ENCODE measurements around the gene ABCD2. TPM values are rescaled to one million over a fixed set of nuclear protein-coding genes. Genes with fewer than 3 reads are reported as not detected.

ABCD2 gene
- total RNA-seq, 3 donors from 2014 or later (not counting 1 experiment from before 2014, with no cell fraction given), result 0.35 to 2.4 (median 0.75) TPM

DNA sequence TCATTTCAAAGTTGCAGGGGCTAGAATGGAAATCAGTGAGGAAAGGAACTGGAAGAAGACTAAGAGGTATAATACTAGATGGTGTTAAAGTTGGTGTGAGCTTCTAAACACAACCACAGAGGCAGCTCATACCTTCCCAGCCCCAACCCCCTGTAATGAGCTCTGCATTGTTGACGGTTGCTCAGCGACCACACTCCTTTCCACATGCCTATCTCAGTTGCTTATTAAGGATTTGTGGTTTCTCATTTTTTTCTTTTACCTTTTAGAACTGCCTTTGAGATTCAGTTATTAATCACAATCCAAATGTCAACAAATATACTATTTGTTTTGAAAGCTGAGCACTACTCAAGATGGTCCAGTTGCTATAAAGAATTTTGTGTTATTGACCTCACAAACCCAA lies 114.6 kb downstream of the ABCD2 start:
- H3K27ac Mint-ChIP-seq, result no peak overlapping the region
- Histone ChIP-seq H3K27ac (ENCODE audit: low read length) (no peak overlapping the region), H3K4me3 (ENCODE audit: low read length) (no peak overlapping the region), H3K4me1 (ENCODE audit: control insufficient read depth, insufficient read depth, low read length) (no peaks in the 10 kb centered on the region), H3K27me3 (ENCODE audit: control insufficient read depth, insufficient read depth, low read length) (no peaks in the 10 kb centered on the region), H3K36me3 (ENCODE audit: control insufficient read depth, insufficient read depth, low read length) (no peaks in the 10 kb centered on the region), H3K9me3 (ENCODE audit: control insufficient read depth, insufficient read depth, low read length) (no peaks in the 10 kb centered on the region)
- H3K27me3 Mint-ChIP-seq (ENCODE audit: low read depth in 2 of 2), result peaks cover 0 to 14% of the 10 kb centered on the region in 2 donors
- ATAC-seq (no peak), DNase-seq (no peak)
- no peaks in the 10 kb centered on the region for H3K4me1 Mint-ChIP-seq
- H3K4me3 Mint-ChIP-seq, result no peak overlapping the region
- no peaks in the 10 kb centered on the region for H3K36me3 Mint-ChIP-seq
- no peaks in the 10 kb centered on the region for H3K9me3 Mint-ChIP-seq
- intact Hi-C loops (cut with micrococcal nuclease), result no loop called here
- WGBS (ENCODE audit: insufficient coverage), result 90% methylated on average over 2 of the region's 2 CpGs
- TF ChIP-seq, protein P1, sequence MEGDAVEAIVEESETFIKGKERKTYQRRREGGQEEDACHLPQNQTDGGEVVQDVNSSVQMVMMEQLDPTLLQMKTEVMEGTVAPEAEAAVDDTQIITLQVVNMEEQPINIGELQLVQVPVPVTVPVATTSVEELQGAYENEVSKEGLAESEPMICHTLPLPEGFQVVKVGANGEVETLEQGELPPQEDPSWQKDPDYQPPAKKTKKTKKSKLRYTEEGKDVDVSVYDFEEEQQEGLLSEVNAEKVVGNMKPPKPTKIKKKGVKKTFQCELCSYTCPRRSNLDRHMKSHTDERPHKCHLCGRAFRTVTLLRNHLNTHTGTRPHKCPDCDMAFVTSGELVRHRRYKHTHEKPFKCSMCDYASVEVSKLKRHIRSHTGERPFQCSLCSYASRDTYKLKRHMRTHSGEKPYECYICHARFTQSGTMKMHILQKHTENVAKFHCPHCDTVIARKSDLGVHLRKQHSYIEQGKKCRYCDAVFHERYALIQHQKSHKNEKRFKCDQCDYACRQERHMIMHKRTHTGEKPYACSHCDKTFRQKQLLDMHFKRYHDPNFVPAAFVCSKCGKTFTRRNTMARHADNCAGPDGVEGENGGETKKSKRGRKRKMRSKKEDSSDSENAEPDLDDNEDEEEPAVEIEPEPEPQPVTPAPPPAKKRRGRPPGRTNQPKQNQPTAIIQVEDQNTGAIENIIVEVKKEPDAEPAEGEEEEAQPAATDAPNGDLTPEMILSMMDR (IDR thresholded peaks at IDR 0.05), result no peak

DNA sequence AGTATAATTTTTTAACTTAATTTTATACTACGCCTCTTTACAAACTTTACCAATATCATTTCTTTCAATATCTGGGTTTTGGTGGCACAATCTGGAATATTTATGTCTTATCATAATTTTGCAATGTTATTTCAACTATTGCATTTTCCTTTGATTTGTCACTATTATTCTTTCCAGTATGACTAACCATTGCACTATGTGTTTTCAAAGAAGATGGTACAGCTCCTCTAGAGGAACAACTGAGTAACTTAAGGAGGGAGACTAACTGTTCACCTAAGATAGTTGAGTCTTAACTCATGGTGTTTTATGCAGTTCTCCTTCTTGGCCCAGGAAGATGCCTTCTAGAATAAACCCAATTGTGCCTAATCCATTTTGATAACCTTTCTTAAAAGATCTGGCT lies 116.2 kb downstream of the ABCD2 start:
- no peak overlapping the region for H3K4me3 ChIP-seq (ENCODE audit: low read length)
- no CpG with 5 or more reads among the region's 1 CpG for WGBS (ENCODE audit: insufficient coverage)
- no peaks in the 10 kb centered on the region for H3K9me3 Mint-ChIP-seq
- no peaks in the 10 kb centered on the region for H3K9me3 ChIP-seq (ENCODE audit: control insufficient read depth, insufficient read depth, low read length)
- H3K27ac ChIP-seq (ENCODE audit: low read length), result no peak overlapping the region
- intact Hi-C loops (cut with micrococcal nuclease), result no loop called here
- no peaks in the 10 kb centered on the region for H3K27me3 ChIP-seq (ENCODE audit: control insufficient read depth, insufficient read depth, low read length)
- H3K4me1 Mint-ChIP-seq, result no peaks in the 10 kb centered on the region
- ATAC-seq (no peak), DNase-seq (no peak)
- no peaks in the 10 kb centered on the region for H3K36me3 ChIP-seq (ENCODE audit: control insufficient read depth, insufficient read depth, low read length)
- no peaks in the 10 kb centered on the region for H3K4me1 ChIP-seq (ENCODE audit: control insufficient read depth, insufficient read depth, low read length)
- TF ChIP-seq, protein P1 (IDR thresholded peaks at IDR 0.05), result no peak
- H3K36me3 Mint-ChIP-seq, result no peaks in the 10 kb centered on the region
- peaks cover 0 to 11% of the 10 kb centered on the region in 2 donors for H3K27me3 Mint-ChIP-seq (ENCODE audit: low read depth in 2 of 2)
- H3K4me3 Mint-ChIP-seq, result no peak overlapping the region
- H3K27ac Mint-ChIP-seq, result no peak overlapping the region

DNA sequence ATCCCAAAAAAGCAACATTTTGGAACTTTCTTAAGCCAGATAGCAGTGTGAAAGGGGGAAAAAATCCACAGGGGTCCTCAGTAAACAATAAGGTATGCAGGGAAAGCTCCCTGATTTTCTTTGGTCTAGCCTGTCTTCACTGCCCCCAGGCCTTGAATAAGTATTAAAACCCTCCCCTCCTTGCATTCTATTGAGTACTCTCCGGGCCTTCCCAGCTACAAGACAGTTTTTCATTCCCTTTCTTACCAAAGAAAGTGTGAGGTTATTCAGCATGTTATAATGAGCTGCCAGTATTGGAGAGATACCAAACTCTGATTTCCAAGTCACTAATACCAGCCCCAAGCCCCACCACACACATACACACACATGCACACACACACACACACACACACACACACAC lies 116.9 kb downstream of the ABCD2 start:
- H3K27ac Mint-ChIP-seq, result no peak overlapping the region
- no peak overlapping the region for H3K4me3 ChIP-seq (ENCODE audit: low read length)
- no peaks in the 10 kb centered on the region for H3K9me3 ChIP-seq (ENCODE audit: control insufficient read depth, insufficient read depth, low read length)
- TF ChIP-seq, protein P1 (IDR thresholded peaks at IDR 0.05), result no peak
- H3K4me1 Mint-ChIP-seq, result no peaks in the 10 kb centered on the region
- WGBS (ENCODE audit: insufficient coverage), result no CpG with 5 or more reads among the region's 1 CpG
- H3K27me3 Mint-ChIP-seq (ENCODE audit: low read depth in 2 of 2), result peaks cover 0 to 10% of the 10 kb centered on the region in 2 donors
- H3K4me3 Mint-ChIP-seq, result no peak overlapping the region
- H3K4me1 ChIP-seq (ENCODE audit: control insufficient read depth, insufficient read depth, low read length), result no peaks in the 10 kb centered on the region
- H3K27ac ChIP-seq (ENCODE audit: low read length), result no peak overlapping the region
- no peaks in the 10 kb centered on the region for H3K36me3 Mint-ChIP-seq
- intact Hi-C loops (cut with micrococcal nuclease), result no loop called here
- no peak for DNase-seq
- no peaks in the 10 kb centered on the region for H3K36me3 ChIP-seq (ENCODE audit: control insufficient read depth, insufficient read depth, low read length)
- H3K27me3 ChIP-seq (ENCODE audit: control insufficient read depth, insufficient read depth, low read length), result no peaks in the 10 kb centered on the region
- ATAC-seq, result no peak
- no peaks in the 10 kb centered on the region for H3K9me3 Mint-ChIP-seq

Other genes with a start within 250 kb of the ABCD2 start
- gene KIF21A, start 176.7 kb downstream of the ABCD2 start, total RNA-seq, result 10 to 100 TPM; 11.5 to 31.6 (median 18.0) TPM